ENCODE measurements around the gene MTTP.
"Not testable (repeated sequence)": the region's sequence is repeated elsewhere in the genome, so short reads cannot be mapped to it uniquely, and the experiment has no call there.

The MTTP gene

DNA sequence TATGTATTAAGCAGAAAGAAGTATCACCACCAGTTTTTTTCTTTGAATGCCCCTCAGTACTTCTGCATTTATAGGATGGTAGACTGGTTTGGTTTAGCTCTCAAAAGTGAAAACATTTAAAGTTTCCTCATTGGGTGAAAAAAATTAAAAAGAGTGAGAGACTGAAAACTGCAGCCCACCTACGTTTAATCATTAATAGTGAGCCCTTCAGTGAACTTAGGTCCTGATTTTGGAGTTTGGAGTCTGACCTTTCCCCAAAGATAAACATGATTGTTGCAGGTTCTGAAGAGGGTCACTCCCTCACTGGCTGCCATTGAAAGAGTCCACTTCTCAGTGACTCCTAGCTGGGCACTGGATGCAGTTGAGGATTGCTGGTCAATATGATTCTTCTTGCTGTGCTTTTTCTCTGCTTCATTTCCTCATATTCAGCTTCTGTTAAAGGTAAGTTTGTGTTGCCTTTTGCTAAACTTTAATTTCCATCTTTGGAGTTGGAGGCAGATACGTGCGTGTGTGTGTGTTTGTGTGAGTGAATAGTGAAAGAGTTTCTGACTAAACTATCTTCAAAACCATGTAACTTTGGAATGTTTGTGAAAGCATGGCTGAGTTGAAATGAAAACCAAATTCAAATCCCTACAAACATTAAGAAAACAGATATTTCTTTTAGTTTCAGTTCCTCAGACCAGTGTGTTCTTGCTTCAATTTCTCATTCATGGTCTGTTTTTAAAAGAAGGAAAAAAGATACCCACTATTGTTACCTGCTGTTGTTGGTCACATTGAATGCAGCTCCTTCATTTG, at the start of gene MTTP:
Gene MTTP (plus strand): TSS at position 295 of the 795 bp plus-strand sequence. CDS start 86 bp downstream, at position 381.
- DNase-seq (ENCODE audit: low spot score): peak; percentile 11

- no peak for DNase-seq (ENCODE audit: low spot score)
Measured at GRCh38 chr4:99529228-99529627, 45.4 kb upstream of the MTTP start.

DNA sequence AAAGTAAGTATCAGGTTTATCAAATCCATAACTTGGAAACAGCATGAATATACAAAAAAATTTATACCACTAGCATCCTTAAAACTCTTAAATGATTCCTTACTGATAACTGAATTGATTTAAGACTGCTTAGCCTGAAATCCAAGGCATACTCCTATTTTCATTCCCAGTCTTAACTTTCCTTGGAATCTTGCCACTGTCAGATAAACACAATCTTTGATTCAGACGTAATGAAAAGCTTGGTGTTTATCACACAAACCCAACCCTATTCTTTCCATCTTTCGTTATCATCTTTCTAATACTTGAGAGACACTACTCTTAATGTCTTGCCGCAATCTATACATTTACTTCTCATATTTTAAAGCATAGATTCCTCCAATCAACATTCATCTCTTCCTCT, 44.7 kb upstream of the MTTP start:
- no peak for DNase-seq (ENCODE audit: low spot score)

DNA sequence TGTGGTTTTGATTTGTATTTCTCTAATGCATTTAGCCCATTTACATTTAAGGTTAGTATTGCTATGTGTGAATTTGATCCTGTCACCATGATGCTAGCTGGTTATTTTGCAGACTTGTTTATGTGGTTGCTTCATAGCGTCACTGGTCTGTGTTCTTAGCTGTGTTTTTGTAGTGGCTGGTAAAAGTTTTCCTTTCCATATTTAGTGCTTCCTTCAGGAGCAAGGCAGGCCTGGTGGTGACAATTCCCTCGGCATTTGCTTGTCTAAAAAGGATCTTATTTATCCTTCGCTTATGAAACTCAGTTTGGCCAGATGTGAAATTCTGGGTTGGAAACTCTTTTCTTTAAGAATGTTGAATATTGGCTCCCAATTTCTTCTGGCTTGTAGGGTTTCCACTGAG, 39.9 kb upstream of the MTTP start:
- not testable (repeated sequence) for DNase-seq (ENCODE audit: low spot score)

DNA sequence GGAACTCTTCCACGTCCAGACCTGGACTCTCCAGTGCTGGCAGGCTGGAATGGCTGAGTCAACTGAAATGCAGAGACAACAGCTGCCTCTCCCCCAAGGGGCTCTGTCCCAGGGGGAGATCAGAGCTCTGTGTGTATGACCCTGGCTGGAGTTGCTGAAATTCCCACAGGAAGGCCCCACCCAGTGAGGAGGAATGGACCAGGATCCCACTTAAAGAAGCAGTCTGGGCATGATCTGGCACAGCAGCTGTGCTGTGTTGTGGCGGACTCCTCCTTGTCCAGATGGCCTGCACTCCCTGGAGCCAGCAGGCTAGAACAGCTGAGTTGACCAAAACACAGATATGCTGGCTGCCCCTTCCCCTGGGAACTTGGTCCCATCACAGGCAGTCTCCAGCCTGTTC, 38.4 kb upstream of the MTTP start:
- no peak for DNase-seq (ENCODE audit: low spot score)

DNA sequence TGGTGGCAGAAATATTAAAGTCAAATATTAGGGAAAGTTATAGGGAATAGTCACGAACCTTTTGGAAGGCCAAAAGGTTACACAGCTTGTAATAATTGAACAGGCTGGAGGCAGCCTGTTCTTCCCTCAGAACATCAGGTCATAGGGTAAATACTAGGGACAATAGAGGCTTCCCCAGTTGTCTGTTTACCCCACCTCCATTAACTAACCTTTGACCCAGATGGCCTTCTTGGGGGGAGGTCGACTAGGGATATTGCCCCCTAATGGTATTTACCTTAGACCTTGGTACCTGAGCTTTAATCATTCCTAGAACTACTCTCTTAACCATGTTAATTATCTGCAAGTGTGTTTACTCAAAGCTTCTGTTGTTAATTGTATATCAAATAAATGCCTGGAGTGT, 37.8 kb upstream of the MTTP start:
- no peak for DNase-seq (ENCODE audit: low spot score)

DNA sequence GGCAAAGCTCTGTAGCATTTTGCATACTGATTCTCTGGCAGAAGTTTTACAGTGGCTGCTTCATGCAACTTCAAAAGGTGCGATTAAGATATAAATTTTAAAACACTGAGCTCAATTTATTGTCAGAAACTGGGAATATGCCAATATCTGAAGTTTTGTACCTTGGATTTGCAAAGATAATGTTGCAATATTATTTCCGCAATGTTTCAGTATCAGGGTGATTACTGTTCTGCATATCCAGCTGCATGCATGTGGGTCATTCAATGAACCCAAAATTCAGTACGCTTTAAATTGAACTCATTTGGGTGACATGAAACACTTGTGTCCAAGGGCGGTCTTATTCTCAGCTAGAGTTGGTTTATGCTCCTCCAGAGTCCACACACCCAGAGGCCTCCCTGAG, 37.0 kb upstream of the MTTP start:
- no peak for DNase-seq (ENCODE audit: low spot score)

DNA sequence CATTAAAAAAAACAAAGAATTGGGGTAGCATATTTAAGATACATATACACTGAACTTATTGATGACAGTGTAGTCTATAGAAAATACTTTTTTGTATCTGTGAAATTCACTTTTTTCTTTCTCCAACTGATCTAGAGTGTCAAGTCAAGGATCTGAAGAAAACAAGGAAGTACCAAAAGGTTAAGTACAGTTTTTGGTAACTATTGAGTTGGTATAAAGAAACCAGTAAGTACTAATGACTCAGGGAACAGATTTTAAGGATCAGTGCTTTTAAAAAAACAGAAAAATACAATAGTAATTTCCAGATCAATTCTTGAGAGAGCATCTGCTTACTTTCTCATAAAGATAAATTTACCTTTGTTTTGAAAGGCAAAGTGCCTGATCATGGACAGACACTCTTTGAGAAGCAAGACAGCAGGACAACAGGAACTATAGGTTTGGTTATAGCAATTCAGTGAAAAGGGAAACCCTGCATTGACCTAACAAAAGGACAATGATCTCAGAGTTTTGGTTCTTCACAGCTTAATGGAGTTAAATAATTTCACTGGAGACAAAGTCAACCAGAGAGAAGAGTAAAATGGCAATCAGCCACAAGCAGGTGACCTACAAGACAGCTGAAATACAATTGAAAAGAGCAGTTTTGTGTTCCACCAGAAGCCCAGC, 34.2 kb upstream of the MTTP start:
- DNase-seq (ENCODE audit: low spot score): no peak

- DNase-seq (ENCODE audit: low spot score): no peak
Measured at GRCh38 chr4:99552872-99553271, 21.8 kb upstream of the MTTP start.

GRCh38 chr4:99563310-99564186, 11.1 kb upstream of the MTTP start, which contains the start of gene TRMT10A:
Gene TRMT10A (minus strand): TSS chr4:99564039. CDS start chr4:99559338, 4,701 bp downstream.
- peak; percentile 55 for DNase-seq (ENCODE audit: low spot score)

- no peak for DNase-seq (ENCODE audit: low spot score)
Measured at GRCh38 chr4:99564921-99565320, 9.7 kb upstream of the MTTP start.

GRCh38 chr4:99571883-99572282, 2.7 kb upstream of the MTTP start:
- no peak for DNase-seq (ENCODE audit: low spot score)

GRCh38 chr4:99572527-99573240, 1.9 kb upstream of the MTTP start:
- no peak for DNase-seq (ENCODE audit: low spot score)

DNA sequence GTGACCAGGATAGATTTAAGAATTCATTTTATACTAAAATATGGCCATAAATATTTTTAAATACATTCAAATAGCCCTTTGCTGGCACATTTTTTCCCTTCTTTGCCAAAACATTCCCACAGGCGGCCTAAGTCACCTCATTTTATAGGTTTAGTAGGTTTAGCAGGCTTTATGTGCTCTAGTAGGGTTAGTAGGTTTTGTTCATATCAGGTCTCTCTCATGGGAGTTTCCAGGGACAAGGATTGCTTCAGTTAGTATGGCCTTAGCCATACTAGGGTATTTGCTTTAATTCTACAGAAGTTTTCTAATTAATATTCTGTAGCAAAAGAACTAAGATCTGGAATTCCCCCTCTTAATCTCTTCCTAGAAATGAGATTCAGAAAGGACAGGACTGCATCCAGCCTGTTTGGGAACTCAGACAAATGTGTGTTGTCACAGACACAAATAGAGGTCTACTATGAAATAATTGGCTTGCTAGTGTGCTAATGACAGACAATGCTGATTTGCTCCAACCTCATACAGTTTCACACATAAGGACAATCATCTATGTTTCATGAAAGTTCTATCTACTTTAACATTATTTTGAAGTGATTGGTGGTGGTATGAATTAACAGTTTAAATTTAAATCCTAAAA, 772 bp upstream of the MTTP start:
- no peak for DNase-seq (ENCODE audit: low spot score)

DNA sequence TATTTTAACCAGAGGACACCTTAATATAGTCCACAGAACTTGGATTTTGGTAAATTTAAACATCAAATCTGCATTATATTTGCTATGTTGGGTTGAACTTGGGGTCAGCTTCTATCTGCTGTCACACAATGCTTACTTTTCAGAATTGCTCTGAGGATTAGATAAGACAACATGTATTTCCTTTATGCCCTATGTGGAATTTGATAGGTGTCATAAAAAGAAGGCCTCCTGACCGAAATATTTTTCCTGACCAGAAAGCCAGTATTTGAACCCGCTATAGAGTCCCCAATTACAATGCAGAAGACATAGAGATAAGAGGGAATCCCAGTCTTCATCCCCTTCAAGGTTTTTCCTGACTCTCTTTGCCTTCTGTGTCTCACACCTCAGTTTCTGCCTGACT, 4.1 kb downstream of the MTTP start:
- no peak for DNase-seq (ENCODE audit: low spot score)

DNA sequence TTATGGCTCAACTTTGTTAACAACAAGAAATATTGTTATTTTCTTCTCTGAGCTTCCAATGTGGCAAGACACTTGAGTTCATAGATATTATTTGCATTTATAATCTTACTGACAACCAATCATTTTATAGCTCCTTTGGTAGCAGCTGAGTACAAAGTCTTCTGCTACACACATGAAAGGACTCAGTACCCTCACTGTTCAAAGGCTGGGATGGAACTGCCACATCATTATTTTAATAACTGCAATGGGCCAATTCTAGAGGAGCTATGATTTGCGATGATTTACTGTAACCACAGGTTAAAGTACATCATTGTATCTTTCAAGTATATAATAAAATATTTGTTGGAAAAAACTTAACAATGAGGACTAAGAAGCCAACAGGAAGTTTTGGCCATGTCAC, 10.9 kb downstream of the MTTP start:
- no peak for DNase-seq (ENCODE audit: low spot score)

- DNase-seq (ENCODE audit: low spot score): no peak
Measured at GRCh38 chr4:99586322-99586721, 11.7 kb downstream of the MTTP start.

- no peak for DNase-seq (ENCODE audit: low spot score)
Measured at GRCh38 chr4:99586797-99587196, 12.2 kb downstream of the MTTP start.

- no peak for DNase-seq (ENCODE audit: low spot score)
Measured at GRCh38 chr4:99587309-99587708, 12.7 kb downstream of the MTTP start.

DNA sequence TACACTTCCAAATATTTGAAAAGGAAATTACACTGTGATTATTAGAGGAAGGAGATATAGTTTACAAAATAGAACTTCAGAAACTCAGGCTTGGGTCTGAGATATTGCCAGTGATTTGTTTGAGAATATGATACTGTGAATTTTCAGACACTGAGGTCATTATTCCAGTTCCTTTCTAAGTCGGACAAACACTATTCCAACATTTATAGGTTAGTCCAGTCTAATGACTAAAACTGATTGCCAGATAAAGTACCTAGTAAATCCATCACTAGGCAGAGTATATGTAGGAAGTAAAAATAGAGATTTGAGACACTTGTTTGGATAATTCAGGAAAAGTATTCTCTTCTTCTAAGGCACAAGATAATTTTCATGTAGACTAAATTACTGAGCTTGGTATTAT, 13.2 kb downstream of the MTTP start:
- DNase-seq (ENCODE audit: low spot score): no peak

GRCh38 chr4:99591757-99592156, 17.1 kb downstream of the MTTP start:
- DNase-seq (ENCODE audit: low spot score): no peak
